ENCODE data around the gene TNFRSF12A.

TNFRSF12A gene

DNA sequence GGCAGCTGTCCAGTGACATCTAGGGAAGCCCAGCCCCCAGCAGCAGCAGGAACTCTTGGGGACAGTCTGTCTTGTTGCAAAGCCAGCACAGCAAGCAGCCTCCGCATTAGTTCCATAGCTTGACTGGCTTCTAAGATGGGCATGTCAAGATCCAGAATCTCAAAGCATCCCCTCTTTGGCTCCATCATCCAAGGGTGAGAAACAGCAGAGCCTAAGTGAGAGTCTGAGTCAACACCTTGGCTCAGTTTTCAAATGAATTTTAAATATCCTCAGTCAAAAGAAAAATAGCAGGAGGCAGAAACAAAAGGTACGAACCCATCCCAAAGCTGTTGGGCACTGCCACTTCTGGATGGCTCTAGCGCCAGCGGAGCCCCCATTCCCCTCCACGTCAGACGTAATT, 5.2 kb upstream of the TNFRSF12A start:
- DNase-seq (ENCODE audit: insufficient read length, low spot score): no peak
- no peak for FAIRE-seq
- TF ChIP-seq, protein P1, sequence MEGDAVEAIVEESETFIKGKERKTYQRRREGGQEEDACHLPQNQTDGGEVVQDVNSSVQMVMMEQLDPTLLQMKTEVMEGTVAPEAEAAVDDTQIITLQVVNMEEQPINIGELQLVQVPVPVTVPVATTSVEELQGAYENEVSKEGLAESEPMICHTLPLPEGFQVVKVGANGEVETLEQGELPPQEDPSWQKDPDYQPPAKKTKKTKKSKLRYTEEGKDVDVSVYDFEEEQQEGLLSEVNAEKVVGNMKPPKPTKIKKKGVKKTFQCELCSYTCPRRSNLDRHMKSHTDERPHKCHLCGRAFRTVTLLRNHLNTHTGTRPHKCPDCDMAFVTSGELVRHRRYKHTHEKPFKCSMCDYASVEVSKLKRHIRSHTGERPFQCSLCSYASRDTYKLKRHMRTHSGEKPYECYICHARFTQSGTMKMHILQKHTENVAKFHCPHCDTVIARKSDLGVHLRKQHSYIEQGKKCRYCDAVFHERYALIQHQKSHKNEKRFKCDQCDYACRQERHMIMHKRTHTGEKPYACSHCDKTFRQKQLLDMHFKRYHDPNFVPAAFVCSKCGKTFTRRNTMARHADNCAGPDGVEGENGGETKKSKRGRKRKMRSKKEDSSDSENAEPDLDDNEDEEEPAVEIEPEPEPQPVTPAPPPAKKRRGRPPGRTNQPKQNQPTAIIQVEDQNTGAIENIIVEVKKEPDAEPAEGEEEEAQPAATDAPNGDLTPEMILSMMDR (IDR thresholded peaks at IDR 0.05; ENCODE audit: insufficient read depth, missing control alignments): no peak

DNA sequence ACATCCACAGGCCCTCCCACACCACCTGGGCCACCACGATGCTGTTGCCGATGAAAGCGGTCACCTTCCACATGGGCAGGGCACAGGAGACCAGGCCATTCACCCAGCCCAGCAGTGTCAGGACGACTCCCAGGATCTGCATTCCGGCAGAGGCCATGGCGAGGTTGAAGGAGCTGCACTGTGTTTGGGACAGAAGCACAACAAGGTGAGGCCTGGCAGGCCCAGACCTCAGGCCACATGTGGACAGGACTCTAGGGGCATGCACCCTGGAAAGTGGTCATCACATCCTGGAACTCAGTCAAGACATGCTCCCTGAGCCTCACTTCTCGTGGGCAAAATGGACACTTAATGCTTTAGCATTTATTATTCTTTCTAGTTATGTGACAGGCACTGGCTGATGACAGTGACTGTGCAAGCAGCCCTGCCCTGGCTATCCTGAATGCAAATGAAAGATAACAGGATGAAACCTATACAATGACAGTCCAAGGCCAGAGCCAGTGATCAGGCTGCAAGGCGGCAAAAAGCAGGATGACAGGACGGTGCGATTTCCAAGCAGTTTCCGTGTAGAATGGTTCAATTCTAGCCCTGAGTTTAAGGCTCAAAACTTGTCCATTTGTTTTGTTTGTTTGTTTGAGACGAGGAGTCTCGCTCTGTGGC, 4.2 kb upstream of the TNFRSF12A start:
- TF ChIP-seq, protein P1 (IDR thresholded peaks at IDR 0.05; ENCODE audit: insufficient read depth, missing control alignments): no peak
- DNase-seq (ENCODE audit: insufficient read length, low spot score) (no peak), FAIRE-seq (no peak)

DNA sequence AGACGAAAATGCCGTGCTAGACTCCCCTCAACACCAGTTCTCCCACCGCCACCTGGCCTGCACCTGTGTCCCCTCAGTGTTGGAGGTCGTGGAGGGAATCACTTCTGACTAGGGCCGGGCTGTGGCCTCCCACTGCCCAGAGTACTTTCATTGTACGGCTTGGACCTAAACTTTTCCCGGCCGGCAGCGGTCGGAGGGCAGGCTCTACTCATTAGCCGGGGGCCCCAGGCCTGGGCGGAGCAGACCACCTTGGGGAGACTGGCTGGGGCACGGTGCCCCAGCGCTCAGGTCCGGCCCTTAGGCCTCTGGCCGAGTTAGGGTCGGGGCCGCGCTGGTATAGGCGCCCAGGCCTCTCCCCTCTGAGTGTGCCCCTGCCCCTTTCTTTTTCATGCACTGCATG, 2.8 kb upstream of the TNFRSF12A start:
- no peak for FAIRE-seq
- no peak for DNase-seq (ENCODE audit: insufficient read length, low spot score)
- TF ChIP-seq, protein P1 (IDR thresholded peaks at IDR 0.05; ENCODE audit: insufficient read depth, missing control alignments): no peak

DNA sequence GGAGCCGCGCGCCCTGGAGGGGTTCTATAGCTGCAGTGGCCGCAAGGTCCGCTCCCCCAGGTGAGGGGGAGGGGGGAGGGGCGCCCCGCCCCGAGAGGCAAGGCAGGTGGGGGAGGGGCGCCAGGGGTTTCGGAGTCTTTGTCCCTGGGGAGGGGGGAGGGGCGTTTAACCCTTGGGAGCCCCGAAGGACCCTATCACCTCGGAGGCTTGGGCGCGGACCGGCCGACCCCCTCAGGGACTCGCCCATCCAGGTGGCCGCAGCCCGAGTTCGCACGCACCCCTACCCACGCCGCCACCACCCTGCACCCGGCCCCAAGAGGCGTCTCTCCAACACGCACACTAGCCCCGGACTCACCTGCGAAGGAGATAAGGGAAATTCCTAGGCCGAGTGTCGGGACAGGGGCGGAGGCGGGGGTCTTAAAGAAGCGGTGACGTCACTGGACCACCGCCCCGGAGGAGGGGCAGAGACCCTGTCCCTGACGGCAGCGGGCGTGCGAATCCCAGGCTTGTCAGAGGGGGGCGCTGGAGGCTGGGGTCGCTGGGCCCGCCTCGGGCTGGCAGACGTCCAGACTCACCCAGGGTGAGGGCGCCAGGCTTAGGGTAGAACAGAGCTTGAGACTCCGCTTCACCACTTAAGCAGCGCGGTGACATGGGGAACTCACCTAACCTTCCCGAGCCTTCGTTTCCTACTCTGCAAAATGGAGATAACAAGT, 2.2 kb upstream of the TNFRSF12A start, which contains the start of gene CLDN6:
CLDN6 (minus strand) TSS at position 390 of the 713 bp plus-strand sequence. CDS start 2,162 bp downstream, outside the sequence.
- no peak for DNase-seq (ENCODE audit: insufficient read length, low spot score)
- TF ChIP-seq, protein P1 (IDR thresholded peaks at IDR 0.05; ENCODE audit: insufficient read depth, missing control alignments): peak; percentile 32
- FAIRE-seq: no peak

GRCh38 chr16:3019594-3020246, 448 bp upstream of the TNFRSF12A start:
- no peak for DNase-seq (ENCODE audit: insufficient read length, low spot score)
- TF ChIP-seq, protein P1 (IDR thresholded peaks at IDR 0.05; ENCODE audit: insufficient read depth, missing control alignments): no peak
- no peak for FAIRE-seq

DNA sequence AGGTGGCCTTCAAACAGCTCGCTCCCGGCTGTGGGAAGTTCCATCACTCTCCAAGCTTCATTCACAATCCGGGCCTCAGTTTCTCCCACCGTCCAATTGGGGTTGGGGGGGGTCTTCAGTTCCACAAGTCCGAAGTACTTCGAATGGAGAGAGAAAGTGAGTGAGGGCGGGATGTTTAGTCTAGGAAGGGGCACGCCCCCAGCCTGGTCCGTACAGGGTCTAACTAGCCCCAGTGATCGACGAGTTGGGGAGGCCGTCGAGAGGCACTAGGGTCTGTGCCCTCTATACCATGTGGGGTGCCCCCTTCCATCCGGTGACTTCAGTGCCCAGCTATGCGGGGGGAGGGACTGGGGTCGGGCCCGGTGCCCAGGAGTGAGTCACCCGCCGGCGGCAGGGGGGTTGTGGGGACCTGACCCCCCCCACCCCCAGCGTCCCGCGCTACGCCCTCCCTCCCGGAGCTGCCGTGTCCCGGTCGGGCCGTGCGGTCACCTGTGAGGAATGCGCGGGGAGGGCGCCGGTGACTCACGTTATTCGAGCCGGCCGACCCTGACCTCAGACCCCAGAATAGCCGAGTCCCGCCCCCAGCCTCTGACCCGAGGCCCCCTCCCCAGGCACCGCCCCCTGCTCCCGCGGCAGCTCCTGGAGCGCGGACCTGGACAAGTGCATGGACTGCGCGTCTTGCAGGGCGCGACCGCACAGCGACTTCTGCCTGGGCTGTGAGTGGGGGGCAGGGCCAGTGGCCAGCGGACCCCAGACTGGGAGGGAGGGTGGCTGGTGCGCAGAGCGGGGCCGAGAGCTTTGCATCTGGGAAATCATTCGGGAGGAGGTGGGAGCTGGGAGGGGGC, 658 bp downstream of the TNFRSF12A start:
- TF ChIP-seq, protein P1 (IDR thresholded peaks at IDR 0.05; ENCODE audit: insufficient read depth, missing control alignments): no peak
- no peak for DNase-seq (ENCODE audit: insufficient read length, low spot score)
- FAIRE-seq: no peak

Measured in D721Med (cell line).